ENCODE measurements around the gene YEATS2. TPM values are rescaled to one million over a fixed set of nuclear protein-coding genes. Genes with fewer than 3 reads are reported as not detected.

Gene YEATS2
- total RNA-seq, 4 donors from 2014 or later: 30.0 to 42.5 (median 37.7) TPM

GRCh38 chr3:183797996-183798395 is 100.4 kb downstream of the YEATS2 start:
- Histone ChIP-seq H3K36me3 (peaks cover 42 to 50% of the 10 kb centered on the region in 2 donors), H3K4me3 (replicated peaks in 1 of 3) (no peak overlapping the region), H3K27ac (no peak overlapping the region), H3K4me1 (no peaks in the 10 kb centered on the region), H3K27me3 (no peaks in the 10 kb centered on the region), H3K9me3 (no peaks in the 10 kb centered on the region)
- no peak for DNase-seq
- WGBS, 2 donors: 98% methylated on average over 9 of the region's 9 CpGs
- intact Hi-C loops (cut with DNase I): no loop called here
- TF ChIP-seq CTCF (IDR thresholded peaks at IDR 0.05) (no peak), POLR2A (IDR thresholded peaks at IDR 0.05) (no peak)

GRCh38 chr3:183799461-183799860 is 101.9 kb downstream of the YEATS2 start:
- DNase-seq: no peak
- 93 to 94% methylated on average over 5 of the region's 5 CpGs for WGBS, 2 donors
- H3K4me3 ChIP-seq (replicated peaks in 1 of 3): no peak overlapping the region
- no peak for TF ChIP-seq CTCF (IDR thresholded peaks at IDR 0.05)
- TF ChIP-seq POLR2A (IDR thresholded peaks at IDR 0.05): no peak
- no peak overlapping the region for H3K27ac ChIP-seq
- no peaks in the 10 kb centered on the region for H3K4me1 ChIP-seq
- H3K27me3 ChIP-seq: no peaks in the 10 kb centered on the region
- intact Hi-C loops (cut with DNase I): no loop called here
- no peaks in the 10 kb centered on the region for H3K9me3 ChIP-seq
- H3K36me3 ChIP-seq: peaks cover 55 to 64% of the 10 kb centered on the region in 2 donors

DNA sequence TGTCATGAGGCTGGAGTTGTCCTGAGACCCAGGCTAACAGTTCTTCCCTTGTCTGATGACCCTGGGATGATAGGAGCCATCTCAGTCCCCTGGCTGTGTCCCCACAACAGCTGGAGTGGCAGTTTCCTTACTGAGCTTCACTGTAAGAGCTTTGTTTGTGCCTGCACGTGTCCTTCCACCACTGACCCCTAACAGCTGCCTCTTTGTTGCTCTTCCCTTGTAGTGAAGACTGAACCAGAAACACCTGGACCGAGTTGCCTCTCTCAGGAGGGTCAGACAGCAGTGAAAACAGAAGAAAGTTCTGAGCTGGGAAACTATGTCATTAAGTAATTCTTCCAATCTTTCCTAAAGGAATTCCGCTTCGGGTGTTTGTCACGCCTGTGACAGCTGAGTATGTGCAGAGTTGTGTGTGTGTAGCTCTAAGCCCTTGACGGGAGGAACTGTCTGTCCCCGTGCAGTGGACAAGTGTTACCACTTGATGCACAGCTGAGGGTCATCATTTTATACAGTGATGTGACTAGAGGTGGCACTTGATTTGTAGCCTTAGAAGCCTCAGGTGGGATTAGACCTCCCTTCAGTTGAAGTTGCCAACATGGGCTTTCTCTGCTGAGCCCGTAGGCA is 102.8 kb downstream of the YEATS2 start:
- H3K4me3 ChIP-seq (replicated peaks in 1 of 3): no peak overlapping the region
- 85 to 91% methylated on average over 8 of the region's 8 CpGs for WGBS, 2 donors
- H3K9me3 ChIP-seq: no peaks in the 10 kb centered on the region
- DNase-seq: no peak
- TF ChIP-seq CTCF (IDR thresholded peaks at IDR 0.05): no peak
- no peak for TF ChIP-seq POLR2A (IDR thresholded peaks at IDR 0.05)
- intact Hi-C loops (cut with DNase I): no loop called here
- H3K27me3 ChIP-seq: no peaks in the 10 kb centered on the region
- H3K4me1 ChIP-seq: no peaks in the 10 kb centered on the region
- H3K27ac ChIP-seq: no peak overlapping the region
- peaks cover 64 to 69% of the 10 kb centered on the region in 2 donors for H3K36me3 ChIP-seq

DNA sequence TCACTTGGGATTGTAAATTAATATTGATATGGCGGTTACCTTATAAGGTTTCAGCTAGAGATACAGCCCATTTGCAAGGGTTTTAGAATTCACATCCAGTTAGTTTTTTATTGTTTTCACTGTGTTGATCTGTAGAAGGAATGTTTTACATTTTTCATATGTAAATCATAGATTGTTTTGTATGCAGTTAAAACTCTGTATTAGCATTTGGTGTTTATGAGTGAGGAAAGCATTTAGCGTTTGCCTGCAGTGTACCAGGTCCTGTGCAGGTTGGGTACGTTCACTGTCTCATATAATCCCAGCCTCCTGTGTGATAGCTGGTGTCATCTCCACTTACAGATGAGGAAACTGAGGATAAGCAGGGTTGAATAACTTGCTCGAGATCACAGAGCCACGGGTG is 104.0 kb downstream of the YEATS2 start:
- 93% methylated on average over 5 of the region's 5 CpGs for WGBS, 2 donors
- TF ChIP-seq POLR2A (IDR thresholded peaks at IDR 0.05) (no peak), CTCF (IDR thresholded peaks at IDR 0.05) (no peak)
- Histone ChIP-seq H3K4me1 (no peaks in the 10 kb centered on the region), H3K27me3 (no peaks in the 10 kb centered on the region), H3K9me3 (no peaks in the 10 kb centered on the region), H3K36me3 (peaks cover 70 to 71% of the 10 kb centered on the region in 2 donors), H3K27ac (no peak overlapping the region), H3K4me3 (replicated peaks in 1 of 3) (no peak overlapping the region)
- no peak for DNase-seq
- intact Hi-C loops (cut with DNase I): no loop called here

DNA sequence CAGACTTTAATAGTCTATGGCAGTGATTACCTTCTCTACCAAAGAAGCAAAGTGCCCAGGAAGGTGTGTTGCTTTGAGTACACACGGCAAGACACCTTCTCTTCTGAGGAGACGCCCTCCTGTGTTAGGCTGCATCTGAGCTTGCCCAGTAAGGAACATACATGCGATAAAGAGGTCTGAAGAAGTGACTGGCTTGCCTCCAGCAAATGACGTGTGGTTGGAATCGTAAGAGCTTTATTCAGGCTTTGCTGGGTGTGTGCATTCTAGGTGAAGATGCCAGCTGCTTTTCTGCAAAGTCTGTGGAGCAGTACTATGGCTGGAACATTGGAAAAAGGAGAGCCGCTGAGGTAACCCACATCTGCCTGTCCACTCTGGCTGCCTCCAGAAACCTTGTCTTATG is 105.4 kb downstream of the YEATS2 start:
- no peak for TF ChIP-seq CTCF (IDR thresholded peaks at IDR 0.05)
- H3K9me3 ChIP-seq: no peaks in the 10 kb centered on the region
- no peaks in the 10 kb centered on the region for H3K4me1 ChIP-seq
- 86 to 87% methylated on average over 6 of the region's 6 CpGs for WGBS, 2 donors
- no peak overlapping the region for H3K4me3 ChIP-seq (replicated peaks in 1 of 3)
- no peak for DNase-seq
- no peaks in the 10 kb centered on the region for H3K27me3 ChIP-seq
- no peak overlapping the region for H3K27ac ChIP-seq
- intact Hi-C loops (cut with DNase I): no loop called here
- H3K36me3 ChIP-seq: peaks cover 79 to 82% of the 10 kb centered on the region in 2 donors
